GM19023 (cell line): ENCODE results near the gene TP53TG5.

Experiments used
- ATAC-seq: cut with Tn5 transposase; IDR thresholded peaks from one replicate; pipeline ENCODE4 v1.9.1; 2021; ENCODE audit warnings: mild to moderate bottlenecking, moderate library complexity; ENCODE audit not compliant: unreplicated experiment

The TP53TG5 gene

DNA sequence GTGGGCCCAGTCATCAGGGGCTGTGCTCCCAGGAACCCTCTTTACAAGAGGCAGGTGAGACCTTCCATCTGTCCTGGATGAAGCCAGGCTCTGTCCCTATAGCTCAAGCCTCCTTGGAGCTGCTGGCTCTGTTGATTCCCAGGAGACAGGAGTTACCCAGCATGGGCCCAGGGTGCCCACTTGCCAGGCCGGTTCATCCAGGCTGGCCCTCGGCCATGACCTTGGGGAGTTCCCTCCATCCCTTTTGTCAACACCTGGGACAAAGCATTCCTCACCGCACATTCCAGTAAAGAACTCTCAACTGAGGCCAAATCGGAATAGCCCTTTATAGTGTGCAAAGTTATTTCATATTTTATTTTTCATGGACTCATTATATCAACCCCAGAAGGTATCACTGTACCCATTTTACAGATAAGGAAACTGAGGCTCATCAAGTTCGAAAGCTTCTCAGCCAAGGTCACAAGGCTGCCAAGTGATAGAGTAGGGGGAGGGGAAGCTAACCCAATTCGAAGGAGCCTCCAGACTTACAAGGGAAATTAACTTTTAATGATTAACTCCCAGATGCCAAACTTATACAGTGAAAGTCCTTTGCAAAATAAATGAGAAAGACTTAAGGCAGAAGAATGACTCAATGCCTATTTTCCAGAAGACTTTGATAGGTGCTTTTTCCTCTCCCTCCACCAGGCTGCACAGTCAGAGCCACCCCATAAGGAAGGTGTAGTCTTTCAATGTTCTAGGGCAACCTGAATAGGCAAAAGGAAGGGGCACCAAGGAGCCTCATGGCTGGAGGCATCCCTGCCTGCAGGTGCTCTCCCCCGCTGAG is 48.4 kb downstream of the TP53TG5 start:
- ATAC-seq = no peak

DNA sequence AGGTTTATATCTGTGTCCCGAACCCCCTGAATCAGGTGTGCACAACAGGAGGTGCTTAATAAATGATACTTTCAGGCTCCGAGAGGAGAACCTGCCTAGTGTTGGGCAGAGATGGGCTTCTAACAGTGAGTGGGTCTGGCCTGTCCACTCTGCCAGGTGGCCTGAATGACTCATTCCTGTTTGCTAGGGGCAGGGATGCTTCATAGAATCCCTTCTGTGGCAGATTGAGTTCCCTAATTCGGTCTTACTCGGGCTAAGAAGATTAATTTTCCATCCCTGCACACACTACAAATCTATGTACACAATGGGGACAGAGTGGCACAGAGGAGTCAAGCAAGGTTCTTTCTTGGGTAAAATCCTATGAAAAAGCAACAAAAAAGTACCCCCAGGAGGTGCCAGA is 49.7 kb downstream of the TP53TG5 start:
- ATAC-seq = no peak

DNA sequence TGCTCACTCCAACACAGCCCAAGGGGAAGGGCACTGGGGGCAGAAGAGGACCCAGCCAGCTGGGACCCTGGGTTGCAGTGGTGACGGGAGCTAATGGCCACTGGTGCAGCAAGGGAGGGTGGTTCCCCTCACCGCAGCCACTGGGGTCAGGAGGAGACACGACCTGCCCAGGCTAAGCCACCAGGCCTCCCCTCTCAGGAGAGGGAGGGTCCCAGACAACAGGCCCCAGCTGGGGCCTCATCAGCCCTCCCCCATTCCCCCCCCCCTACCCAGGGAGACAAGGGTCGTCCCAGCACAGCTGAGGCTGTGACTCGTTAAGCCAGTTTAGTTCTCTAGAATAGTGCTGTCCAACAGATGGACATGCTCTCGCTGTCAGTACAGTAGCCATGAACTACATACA is 52.8 kb downstream of the TP53TG5 start:
- ATAC-seq = no peak

DNA sequence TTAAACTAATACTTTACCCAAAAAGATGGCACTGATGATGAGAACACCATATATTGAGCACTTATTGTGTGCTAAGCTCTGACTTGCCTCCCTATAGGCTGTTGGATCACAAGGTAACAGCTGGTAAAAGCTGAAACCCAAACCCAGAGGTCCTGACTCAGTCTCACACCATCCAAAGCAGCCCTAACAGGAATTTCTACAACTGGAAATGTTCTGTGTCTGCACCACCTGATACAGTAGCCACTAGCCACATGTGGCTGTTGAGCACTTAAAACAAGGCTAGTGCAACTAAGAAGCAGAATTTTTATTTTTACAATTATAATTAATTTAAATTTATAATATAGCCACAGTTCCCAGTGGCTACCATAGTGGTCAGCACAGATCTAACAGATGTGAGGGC is 54.4 kb downstream of the TP53TG5 start:
- ATAC-seq = no peak

DNA sequence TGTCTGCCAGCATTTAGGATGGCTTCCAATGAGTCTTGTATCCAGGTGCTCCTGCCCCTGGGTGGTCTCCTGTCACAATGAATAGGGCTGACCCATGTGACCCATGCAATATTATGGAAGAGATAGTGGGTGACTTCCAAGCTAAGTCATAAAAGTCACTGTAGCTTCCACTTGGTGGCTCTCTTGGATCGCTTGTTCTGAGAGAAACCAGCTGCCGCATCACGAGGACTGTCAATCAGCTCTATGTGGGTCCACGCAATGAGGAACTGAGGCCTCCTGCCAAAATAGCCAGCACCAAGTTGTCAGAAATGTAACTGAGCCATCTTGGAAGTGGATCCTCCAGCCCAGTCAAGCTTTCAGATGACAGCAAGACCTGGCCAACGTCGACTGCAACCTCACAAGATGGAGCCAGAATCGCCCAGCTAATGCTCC is 55.2 kb downstream of the TP53TG5 start:
- ATAC-seq = no peak
